HG03135 (cell line): ENCODE data around the gene GRIPAP1.

ENCODE experiments used
- ATAC-seq: cut with Tn5 transposase; IDR thresholded peaks from one replicate; pipeline ENCODE4 v1.9.1; 2021; ENCODE audit warnings: mild to moderate bottlenecking, moderate library complexity; ENCODE audit not compliant: unreplicated experiment

The GRIPAP1 gene

DNA sequence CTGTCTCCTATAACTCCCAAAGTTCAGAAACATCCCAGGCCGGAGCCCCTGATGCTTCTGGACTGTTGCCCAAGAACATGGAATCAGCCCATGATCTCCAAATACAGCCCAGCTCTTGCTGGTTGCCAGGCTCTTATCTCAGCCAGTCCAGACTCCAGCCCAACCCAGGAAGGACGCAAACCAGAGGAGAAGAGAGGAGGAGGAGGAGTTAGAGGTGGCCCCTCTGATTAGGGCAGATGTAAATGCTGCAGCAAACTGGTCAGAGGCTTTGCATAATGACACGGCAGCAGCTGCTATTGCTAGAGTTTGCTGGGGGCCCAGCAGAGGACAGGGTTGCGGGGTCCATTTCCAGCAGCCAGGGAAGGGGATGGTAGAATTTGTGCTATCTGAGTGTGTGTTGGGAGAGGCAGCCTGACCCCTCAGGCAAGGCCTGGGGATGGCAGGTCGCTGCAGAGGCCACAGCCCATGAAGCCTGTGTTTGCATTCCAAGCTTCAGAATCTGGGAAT, 40.4 kb downstream of the GRIPAP1 start:
- no peak for ATAC-seq

- ATAC-seq: no peak
Measured at GRCh38 chrX:48960291-48960690, 41.8 kb downstream of the GRIPAP1 start.

DNA sequence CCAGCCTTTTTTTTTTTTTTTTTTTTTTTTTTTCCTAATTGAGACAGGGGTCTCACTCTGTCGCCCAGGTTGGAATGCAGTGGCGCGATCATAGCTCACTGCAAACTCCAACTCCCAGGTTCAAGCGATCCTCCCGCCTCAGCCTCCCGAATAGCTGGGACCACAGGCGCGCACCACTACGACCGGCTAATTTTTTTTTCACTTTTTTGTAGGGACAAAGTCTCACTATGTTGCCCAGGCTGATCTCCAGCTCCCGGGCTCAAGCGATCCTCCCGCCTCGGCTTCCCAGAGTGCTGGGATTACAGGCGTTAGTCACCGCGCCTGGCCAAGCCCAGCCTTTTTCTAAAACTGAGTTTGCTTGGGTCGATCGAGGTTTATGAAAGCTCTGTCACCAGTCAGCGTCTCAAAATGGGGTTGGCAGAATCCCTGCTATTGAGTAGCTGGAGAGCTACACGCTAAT, 43.4 kb downstream of the GRIPAP1 start:
- ATAC-seq: no peak

DNA sequence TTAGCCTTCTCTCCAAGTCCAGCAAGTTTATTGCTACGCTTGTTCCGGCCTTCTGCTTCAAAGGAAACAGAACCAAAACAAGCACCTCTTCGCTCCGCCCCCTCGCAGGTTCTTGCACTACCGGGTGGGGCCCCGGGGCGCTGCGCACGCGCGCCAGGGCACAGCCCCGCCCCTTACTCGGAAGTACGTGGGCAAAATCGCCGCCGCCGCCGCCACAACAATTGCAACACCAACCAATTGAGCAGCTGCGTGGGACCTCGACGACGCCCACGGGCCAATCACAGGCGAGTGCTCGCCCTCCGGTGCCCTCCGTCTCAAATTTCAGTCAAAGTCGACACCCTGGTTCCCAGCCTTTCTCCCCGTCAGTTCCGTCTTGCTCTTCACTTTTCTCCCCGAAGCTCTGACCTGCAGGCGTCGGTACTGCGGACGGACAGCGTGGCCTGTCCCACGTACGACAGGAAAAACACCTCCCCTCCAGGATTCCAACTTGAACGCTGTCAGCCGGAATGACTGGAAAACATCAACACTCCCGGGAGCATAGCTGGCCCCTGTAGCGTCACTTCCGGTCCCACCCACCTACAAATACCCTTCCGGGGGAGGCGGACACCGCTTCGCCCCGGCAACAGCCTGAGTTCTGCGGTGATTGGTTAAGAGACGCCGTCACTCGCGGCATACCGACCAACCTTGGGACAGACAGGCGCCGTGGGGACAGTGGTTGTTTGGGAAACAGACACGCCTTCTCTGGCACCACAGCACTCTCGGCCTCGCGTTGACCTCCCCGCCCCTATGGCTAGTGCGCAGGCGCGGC, 44.0 kb downstream of the GRIPAP1 start:
- ATAC-seq: peak; percentile 77

GRCh38 chrX:48957477-48957826, 44.6 kb downstream of the GRIPAP1 start, which contains the start of gene OTUD5:
OTUD5 (minus strand) TSS chrX:48957607; CDS start chrX:48957570, 37 bp downstream.
- peak; percentile 29 for ATAC-seq

DNA sequence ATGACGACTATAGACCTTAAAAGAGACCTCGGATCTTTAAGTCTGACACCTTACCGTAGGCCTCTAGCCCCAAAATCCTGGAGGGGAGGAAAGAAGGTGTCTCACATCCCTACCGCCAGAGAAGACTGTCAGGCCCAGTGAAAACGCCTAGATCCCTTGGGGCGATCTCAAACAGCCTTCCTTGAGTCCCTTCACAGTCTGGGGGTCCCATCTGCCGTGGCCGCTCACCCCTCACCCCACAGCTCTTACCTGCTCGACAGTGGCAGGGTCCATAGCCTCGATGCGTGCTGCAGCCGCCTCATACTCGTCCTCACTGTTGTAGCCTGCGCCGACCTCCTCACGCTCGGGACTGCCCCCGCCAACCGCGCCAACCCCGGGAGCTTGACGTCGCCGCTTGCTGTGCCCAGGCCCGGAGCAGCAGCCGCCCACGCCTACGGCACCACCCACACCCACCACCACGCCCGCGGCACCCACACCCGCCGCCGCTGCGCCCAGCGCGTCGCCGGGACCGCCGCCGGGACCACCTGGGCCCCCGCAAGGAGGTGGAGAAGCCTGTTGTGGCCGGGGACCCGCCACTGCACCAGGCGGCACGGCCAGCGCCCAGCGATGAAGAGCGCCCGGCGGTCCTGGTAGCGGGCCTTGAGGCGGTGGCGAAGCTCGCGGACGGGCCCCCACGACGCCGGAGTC, 45.2 kb downstream of the GRIPAP1 start:
- ATAC-seq: peak; percentile 3

DNA sequence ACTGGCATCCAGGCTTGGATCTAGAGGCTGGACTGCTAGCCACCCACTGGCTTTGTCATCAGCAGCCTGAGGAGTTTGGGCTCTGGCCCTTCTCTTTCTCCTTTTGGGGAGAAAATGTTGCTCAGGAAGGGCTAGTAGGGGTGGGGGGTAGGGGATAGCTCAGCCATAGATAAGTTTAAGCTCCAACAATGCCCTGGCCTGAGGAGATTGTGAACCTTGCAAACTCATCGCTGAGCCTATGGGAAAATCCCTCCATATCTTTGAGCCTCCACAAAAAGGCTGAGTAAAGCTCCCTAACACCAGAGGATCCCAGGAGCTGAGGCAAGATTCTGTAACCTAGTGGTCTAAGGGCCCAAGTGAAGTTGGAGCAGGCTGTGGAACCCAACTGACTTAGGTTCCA, 53.5 kb downstream of the GRIPAP1 start:
- ATAC-seq: no peak

DNA sequence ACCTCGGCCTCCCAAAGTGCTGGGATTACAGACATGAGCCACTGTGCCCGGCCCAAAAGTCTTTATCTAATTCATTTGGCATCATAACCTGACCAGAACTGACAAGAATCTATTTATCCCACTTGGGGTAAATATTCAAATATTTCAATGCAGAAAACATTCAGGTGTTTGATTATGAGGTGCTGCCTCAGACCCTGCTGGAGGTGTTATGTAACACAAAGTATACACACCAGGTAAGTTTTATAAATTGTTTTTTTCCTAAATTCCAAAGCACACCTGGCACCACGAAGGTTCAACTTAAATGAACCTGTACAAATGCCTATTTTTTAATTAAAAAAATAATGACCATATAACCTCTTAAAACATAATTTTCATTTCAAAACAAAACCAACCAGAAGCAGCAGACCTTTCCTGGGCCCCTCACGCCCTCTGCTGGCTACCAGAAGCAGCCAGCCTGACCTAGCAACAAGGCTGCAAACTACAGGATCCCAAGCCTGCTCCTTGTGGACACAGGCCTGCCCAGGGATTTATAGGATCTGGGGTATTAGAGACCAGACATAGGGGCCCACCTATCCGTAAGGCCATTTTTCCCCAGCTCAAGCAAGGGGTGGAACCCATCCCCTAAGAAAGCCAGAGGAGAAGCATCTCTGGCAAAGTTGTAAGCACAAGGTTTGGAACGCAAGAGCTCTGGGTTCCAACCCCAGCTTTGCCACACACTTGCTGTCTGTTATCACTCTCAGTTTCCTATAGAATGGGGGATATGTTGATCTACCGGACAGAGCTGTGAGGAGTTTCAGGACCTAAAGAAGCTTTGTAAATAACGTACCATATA, 56.3 kb downstream of the GRIPAP1 start:
- no peak for ATAC-seq

GRCh38 chrX:48942895-48943294, 59.2 kb downstream of the GRIPAP1 start:
- ATAC-seq: no peak

GRCh38 chrX:48940404-48940955, 61.6 kb downstream of the GRIPAP1 start:
- no peak for ATAC-seq

DNA sequence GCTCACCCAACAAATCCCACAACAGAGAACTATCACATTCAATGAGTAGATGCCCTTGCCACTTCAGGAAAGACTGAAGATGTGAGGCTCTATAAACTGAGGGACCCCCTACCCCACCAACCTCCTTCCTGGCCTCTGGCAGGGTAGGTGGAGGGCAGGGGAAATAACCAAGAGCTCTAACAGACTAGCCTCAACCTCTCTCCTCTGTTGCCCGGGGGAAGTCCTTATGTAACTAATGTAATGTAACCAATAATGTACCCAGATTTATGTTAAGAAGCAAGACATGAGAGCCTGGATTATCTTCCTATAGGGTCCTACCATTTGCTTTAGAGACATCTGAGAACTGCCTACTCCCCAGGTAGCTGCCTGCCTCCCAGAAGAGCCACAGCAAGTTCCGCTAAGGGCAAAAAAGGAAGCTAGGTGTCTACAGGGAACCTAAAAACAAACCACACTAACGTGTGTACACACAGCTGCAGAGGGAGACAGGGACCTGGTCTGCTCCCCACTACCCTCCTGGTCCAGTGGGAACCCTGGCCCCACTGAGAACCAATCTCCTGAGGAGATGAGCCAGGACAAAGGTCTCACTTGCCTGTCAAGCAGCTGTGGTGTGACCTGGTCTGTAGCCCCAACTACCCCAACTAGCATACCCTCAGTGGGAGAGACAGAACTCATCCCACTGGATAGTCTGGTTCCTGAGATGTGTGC, 62.4 kb downstream of the GRIPAP1 start:
- ATAC-seq: no peak

DNA sequence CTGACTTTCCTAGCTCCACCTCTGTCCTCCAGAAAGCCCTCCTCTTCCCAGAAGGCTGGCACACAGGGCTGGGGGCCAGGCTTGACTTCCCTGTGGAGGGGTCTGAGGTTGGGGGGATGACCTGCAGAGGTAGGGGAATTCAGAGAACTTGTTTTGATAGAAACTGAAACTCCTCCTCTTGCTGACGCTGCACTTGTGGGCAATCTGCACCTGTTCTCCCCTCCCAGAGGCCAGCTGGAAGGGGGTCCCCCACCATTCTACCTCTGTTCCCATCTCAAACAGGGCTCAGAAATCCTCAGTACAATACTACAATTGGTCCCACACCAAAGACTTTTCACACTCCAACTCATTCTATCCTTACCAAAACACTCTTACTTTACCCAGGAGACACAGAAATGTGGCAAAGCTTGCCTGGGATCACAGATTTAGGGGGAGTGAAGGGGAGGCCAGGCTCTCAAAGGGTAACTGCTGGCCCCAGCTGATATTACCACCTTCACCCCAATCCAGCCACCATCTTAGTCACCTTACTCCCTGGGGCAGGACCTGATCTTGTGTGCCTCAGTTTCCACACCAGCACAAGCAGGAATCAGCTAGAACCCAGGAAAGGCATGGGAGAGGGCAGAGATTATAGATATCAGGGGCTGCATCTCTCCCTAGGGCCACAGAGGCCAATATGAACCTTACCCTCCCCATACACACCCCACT, 63.2 kb downstream of the GRIPAP1 start:
- peak; percentile 46 for ATAC-seq

DNA sequence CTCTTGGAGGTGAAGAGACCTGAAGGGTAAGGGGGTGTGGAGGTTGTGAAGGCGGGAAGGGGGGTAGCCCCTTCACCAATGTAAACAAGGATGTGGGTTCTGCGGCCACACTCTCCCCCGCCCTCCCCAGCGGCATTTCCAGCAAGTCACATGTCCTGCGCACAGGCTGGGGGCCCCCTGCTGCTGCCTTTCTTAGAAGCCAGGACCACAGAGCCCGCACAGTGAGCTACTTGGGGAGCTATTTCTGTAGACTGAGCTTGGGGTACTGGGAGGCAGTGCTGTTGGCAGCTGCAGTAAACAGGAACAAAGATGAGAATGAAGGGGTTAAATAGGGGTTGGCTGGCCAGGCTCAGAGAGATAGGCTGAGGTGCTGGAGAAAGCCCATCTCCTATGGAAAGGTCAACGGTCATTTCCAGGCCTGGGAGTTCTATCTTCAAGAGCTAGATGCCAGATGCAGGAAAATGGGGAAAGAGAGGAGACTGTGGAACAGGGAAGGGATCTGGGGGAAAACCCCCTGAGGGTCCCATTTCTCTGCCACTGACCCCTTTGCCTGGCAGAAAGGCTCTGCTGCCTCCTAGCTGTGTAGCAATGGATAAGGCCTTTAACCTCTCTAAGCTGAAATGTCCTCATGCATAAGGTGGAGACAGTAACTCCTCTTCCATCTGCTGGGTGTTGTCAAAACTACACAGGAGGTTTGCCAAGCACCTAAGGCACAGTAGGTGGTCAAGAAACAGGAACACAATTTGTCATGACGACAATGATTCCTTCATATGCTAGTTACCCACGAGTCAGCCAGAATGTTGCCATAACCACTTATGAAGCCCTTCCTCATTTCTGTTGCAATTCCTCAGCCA, 64.8 kb downstream of the GRIPAP1 start:
- peak; percentile 57 for ATAC-seq

DNA sequence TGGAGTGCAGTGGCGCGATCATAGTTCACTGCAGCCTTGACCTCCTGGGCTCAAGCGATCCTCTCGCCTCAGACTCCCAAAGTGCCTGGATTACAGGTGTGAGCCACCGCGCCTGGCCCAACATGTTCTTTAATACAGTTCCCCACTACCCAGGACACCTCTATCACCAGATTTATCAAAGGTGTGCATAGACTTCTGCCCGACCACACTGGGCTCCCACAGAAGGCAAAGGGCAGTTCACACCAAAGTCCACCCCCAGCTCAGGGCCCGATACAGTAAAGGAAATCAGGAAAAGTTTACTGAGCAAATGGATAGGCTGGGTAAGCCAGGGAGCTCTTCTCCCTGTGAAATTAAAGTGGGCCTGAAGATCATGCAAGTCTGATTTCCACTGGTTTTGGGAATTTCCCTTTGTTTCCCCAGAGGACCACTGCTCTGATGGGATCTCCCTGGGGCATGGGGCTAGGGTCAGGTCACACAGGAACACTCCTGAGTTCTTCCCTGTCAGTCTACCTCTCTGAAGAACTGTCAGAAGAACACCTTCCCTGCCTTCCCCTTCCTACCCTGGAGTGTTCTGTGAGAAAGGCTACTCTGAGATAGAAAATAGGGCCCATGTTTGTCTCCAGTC, 65.5 kb downstream of the GRIPAP1 start:
- peak; percentile 1 for ATAC-seq

- ATAC-seq: no peak
Measured at GRCh38 chrX:48935301-48935670, 66.8 kb downstream of the GRIPAP1 start.

DNA sequence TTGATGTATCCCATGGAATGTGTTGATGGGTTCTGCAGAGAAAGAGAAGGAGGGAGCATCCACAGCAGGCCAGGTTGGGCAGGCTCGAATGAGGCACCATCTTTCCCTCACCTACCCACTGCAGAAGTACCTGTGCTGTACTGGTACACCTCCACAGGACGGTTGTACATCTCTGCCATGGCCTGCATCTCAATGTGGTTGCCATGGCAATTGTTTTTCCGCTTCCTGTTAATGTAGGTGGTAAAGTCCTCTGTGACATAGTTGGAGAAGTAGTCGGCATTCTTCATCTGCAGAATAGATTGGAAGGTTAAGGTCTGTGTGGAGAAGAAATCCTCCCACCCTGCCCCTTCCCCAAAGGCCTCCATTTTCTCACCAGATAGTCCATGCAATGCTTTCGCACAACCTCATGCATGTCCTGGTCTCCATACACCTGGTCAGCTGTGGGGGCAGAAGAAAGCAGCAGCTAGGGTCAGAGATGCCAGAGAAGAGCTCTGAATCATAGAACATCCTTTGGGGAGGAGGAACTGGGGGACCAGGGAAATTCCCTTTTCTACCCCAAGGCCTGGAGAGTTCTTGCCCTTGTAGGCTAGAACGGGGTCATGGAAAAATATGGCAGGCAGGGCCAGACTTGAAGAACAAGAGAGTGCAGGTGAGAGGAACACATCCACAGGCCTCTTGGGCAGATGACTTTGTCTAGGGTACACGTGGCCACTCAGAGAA, 67.3 kb downstream of the GRIPAP1 start:
- ATAC-seq: no peak

DNA sequence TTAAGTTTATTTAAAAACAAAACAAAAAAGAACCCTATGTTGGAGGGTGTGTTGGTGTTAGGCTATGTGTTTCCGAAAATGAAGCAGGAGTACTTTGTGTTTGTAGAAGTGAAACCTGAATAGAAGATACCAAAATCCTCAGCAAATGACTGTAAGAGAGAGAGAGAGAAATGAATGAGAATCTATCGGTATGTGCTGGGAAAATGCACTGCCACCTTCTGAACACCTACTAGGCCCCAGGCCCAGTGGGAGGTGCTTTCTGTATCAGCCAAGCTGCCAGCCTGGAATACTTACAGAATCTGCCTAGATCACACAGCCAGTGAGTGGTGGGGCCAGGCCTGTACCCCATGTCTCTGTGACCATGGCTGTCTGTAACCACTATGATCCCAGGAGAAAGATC, 68.3 kb downstream of the GRIPAP1 start:
- no peak for ATAC-seq
